HG03025 (cell line): ENCODE results near the gene PPM1L.
"Not testable (repeated sequence)": the region's sequence is repeated elsewhere in the genome, so short reads cannot be mapped to it uniquely, and the experiment has no call there.

ENCODE experiments used
- ATAC-seq: cut with Tn5 transposase; IDR thresholded peaks from one replicate; pipeline ENCODE4 v1.9.1; 2021; ENCODE audit warnings: mild to moderate bottlenecking, moderate library complexity; ENCODE audit not compliant: unreplicated experiment, low FRiP score

PPM1L gene

GRCh38 chr3:160973067-160973809 lies 217.2 kb downstream of the PPM1L start:
- ATAC-seq: no peak

GRCh38 chr3:160977773-160978172 lies 221.7 kb downstream of the PPM1L start:
- no peak for ATAC-seq

GRCh38 chr3:160980740-160981139 lies 224.7 kb downstream of the PPM1L start:
- no peak for ATAC-seq

- no peak for ATAC-seq
Observed at GRCh38 chr3:160981217-160981938, 225.3 kb downstream of the PPM1L start.

- no peak for ATAC-seq
Observed at GRCh38 chr3:160982491-160982890, 226.5 kb downstream of the PPM1L start.

GRCh38 chr3:160983900-160984299 lies 227.9 kb downstream of the PPM1L start:
- not testable (repeated sequence) for ATAC-seq

GRCh38 chr3:160986069-160986468 lies 230.0 kb downstream of the PPM1L start:
- no peak for ATAC-seq

- ATAC-seq: no peak
Observed at GRCh38 chr3:160987982-160988964, 232.2 kb downstream of the PPM1L start.

- no peak for ATAC-seq
Observed at GRCh38 chr3:160990446-160990845, 234.4 kb downstream of the PPM1L start.

- no peak for ATAC-seq
Observed at GRCh38 chr3:160992712-160993111, 236.7 kb downstream of the PPM1L start.

GRCh38 chr3:160996811-160997210 lies 240.8 kb downstream of the PPM1L start:
- ATAC-seq: no peak

GRCh38 chr3:160998581-160998980 lies 242.6 kb downstream of the PPM1L start:
- no peak for ATAC-seq

- no peak for ATAC-seq
Observed at GRCh38 chr3:160999274-160999673, 243.2 kb downstream of the PPM1L start.

- no peak for ATAC-seq
Observed at GRCh38 chr3:161008086-161008485, 252.1 kb downstream of the PPM1L start.

GRCh38 chr3:161010151-161010550 lies 254.1 kb downstream of the PPM1L start:
- ATAC-seq: not testable (repeated sequence)

- ATAC-seq: no peak
Observed at GRCh38 chr3:161014843-161015749, 259.1 kb downstream of the PPM1L start.

GRCh38 chr3:161016417-161017313 lies 260.6 kb downstream of the PPM1L start:
- ATAC-seq: no peak

GRCh38 chr3:161017971-161018370 lies 261.9 kb downstream of the PPM1L start:
- no peak for ATAC-seq

- ATAC-seq: no peak
Observed at GRCh38 chr3:161020256-161020655, 264.2 kb downstream of the PPM1L start.
